SK-MEL-5 (cell line): ENCODE measurements around the gene RPH3AL. TPM values are rescaled to one million over a fixed set of nuclear protein-coding genes. Genes with fewer than 3 reads are reported as not detected.

ENCODE experiments used
- DNase-seq: peaks from one replicate; pipeline ENCODE4 v3.0.0-alpha.2; 2016; ENCODE audit warnings: low read depth, low spot score
- in situ Hi-C: cut with HindIII; loops from 2 replicates; pipeline ENCODE4 v1.10.0; 2016; ENCODE audit warnings: low sequenced_read_pairs, high pct_unique_total_duplicates, low pct_unique_long_range_greater_than_20kb
- polyA plus RNA-seq, 2 experiments: library from polyadenylated mRNA; depleted of rRNA; stranded (reverse); fragments of >200 nt; gene quantifications; 2 replicates each; pipeline ENCODE4 v1.2.3, GENCODE V29; 2015
- total RNA-seq: library from RNA; depleted of rRNA; stranded (reverse); fragments of >200 nt; shearing (Covaris generic); gene quantifications from 2 replicates; pipeline ENCODE4 v1.2.3, GENCODE V29; 2014; rRNA removed

RPH3AL gene, protein sequence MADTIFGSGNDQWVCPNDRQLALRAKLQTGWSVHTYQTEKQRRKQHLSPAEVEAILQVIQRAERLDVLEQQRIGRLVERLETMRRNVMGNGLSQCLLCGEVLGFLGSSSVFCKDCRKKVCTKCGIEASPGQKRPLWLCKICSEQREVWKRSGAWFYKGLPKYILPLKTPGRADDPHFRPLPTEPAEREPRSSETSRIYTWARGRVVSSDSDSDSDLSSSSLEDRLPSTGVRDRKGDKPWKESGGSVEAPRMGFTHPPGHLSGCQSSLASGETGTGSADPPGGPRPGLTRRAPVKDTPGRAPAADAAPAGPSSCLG
- 2.4 and 4.5 TPM in 2 replicates for total RNA-seq
- 3.2 and 4.7 TPM in 2 replicates for polyA plus RNA-seq (2015; cell fraction: cytosol; rRNA removed)
- polyA plus RNA-seq (2015; cell fraction: nucleus; rRNA removed): 4.1 and 5.4 TPM in 2 replicates

DNA sequence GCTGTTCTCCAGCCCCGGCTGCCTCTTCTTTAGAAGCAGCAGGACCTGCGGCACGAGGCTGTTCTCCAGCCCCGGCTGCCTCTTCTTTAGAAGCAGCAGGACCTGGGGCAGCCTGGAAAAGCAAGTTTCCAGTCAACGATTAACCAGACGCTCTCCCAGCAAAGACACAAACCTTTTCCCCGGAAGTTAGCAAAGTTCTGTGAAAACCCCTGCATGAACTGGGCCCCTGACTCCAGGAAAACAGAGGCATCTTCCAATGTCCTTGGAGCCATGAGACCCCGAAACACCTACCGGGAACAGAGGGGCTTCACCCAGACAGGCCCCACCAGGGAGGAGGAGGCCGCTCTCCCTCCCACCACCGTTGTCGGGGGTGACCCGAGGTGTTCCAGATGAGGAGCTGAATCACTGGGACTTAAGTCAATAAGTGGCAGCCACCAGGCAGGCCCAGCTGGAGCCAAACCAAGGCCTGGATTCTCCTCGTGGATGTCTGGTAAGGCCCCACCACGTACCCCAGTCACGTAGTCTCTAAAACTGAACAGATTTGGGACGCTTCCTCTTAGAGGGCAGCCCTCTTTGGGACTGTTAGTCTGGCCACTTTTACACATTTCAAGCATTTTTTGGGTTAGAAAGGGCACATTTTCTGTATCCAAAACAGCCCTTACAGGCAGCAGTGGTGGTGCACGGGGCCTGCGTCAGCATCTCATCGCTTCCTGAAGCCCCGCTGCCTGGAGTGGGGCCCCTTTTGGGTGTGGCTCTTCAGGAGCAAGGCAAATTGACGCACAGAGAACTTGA, at the start of gene RPH3AL:
Gene RPH3AL, minus strand, starts transcription at position 387 of the 792 bp plus-strand sequence. CDS start 25,264 bp downstream, outside the sequence.
- no peak for DNase-seq

DNA sequence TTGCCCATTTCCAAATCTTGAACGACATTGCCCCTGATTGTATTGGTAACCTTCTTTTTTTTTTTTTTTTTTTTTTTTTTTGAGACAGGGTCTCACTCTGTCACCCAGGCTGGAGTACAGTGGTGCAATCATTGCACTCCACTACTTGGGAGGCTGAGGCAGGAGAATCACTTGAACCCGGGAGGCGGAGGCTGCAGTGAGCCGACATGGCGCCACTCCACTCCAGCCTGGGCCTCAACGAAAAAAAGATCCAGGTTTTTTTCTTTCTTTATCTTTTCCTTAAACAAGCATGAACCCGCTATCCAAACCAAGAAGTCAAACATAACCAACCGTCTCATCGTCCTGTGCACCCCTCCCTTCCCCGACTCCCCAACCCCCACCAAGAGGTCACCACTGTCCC, 47.6 kb upstream of the RPH3AL start:
- DNase-seq: no peak
- in situ Hi-C loops: no loop called here

More for the DNA sequence above, at the start of gene RPH3AL:
- in situ Hi-C loops: no loop called here

DNA sequence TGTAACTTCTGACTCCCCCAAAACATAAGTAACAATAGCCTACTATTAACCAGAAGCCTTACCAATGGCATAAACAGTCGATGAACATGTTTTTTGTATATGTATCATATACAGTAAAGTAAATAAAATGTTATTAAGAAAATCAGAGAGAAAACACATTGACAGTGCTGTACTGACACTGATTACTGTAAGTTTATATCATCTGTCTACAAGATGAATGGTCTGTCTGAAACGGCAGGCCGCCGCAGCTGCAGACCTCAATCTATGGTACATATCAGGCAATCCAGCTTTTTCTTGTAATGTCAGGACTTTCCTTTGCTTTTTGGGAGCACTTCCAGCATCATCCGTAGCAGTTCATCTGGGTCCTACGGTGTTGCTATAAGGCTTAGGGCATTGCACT, 44.2 kb upstream of the RPH3AL start:
- DNase-seq: no peak
- in situ Hi-C loops: no loop called here

DNA sequence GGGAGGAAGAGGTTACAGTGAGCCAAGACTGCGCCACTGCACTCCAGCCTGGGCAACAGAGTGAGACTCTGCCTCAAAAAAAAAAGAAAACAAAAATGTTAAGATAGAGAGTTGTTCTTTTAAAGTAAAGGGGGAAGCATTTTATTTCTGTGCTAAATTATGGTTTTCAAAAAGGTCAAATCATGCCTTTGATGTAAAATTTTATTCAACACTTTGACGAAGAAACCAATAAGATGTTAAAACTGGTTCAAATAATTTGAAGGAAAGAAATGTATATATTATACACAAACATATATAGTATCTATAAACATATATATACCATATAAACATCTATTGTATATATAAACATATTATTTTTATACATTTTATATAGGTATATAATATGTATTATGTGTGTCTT, 43.4 kb upstream of the RPH3AL start:
- no peak for DNase-seq
- in situ Hi-C loops: no loop called here

DNA sequence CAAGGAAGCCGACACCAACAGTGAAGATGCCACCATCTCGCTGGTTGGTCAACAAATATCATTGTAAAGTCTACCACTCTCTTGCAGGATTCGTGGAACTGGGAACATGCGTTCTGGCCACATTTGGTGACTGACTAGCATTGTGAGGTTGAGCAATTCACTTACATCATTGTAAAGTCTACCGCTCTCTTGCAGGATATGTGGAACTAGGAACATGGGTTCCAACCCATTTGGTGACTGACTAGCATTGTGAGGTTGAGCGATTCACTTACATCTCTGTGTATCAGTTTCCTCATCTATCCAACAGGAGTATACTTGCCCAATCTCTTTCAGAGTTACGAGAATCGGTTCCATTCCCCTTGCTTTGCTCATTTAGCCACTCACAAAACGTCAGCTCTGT, 42.6 kb upstream of the RPH3AL start:
- no peak for DNase-seq
- in situ Hi-C loops: no loop called here

DNA sequence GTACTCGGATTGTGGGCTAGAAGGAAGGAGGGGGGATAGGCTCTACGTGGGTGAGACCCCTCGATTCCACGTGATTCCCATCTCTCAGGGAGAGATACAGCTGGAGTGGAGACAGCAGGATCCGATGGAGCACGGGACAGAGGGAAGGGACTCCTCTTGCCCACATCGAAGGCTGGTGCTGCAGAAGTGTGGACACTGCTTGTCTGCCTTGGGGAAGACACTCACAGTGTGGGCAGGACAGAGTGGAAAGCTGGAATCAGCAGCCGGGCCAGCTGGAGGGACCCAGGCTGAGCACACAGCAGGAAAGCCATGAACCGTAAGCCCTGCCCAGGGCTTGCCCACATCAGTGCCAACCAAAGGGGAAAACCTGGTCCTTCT, 42.1 kb upstream of the RPH3AL start:
- in situ Hi-C loops: no loop called here
- DNase-seq: no peak

DNA sequence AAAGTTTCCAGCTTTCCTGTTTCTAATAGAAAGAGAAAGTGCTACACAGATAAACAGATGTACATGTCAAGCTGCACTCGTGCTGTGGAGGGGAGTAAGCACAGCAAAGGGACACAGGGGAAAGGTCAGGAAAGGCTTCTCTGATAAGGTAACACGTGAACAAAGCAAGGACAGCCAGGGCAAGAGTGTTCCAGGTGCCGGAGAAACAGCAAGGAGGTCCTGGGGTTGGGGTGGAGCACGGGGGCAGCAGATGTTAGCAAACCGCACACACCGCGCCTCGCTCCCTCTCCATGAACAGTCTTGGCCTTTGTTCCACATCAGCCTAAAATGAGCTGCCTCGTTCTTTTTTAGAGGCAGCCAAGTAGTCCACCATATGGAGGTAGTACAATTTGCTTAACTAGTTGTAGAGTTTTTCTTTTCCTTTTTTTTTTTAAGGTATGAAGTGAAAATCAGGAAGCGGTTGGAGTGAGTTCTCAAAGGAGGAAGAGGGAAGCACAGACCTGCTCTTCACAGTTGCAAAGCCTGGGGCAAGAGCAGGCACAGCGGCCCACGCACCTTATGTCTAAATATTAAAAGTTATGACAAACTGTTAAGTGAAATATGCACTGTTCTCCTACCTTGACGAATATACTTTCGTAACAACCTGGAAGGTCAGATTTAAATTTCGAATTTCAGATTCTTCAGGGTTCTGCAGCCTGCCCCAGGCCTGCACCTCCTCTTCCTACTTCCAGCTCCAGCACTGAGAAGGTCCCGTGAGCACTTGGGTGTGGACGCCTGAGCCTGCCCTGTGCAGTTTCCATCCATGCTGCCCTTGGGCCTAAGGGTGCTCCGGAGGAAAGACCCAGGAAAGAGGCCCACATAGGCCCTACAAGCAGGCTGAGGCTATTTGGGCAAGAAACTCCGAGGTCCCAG, 41.5 kb upstream of the RPH3AL start:
- no peak for DNase-seq
- in situ Hi-C loops: no loop called here

- no peak for DNase-seq
- in situ Hi-C loops: no loop called here
Observed at GRCh38 chr17:391850-392249, 39.2 kb upstream of the RPH3AL start.

- DNase-seq: no peak
- in situ Hi-C loops: no loop called here
Observed at GRCh38 chr17:390025-390424, 37.4 kb upstream of the RPH3AL start.

GRCh38 chr17:388087-388486, 35.5 kb upstream of the RPH3AL start:
- no peak for DNase-seq
- in situ Hi-C loops: no loop called here

DNA sequence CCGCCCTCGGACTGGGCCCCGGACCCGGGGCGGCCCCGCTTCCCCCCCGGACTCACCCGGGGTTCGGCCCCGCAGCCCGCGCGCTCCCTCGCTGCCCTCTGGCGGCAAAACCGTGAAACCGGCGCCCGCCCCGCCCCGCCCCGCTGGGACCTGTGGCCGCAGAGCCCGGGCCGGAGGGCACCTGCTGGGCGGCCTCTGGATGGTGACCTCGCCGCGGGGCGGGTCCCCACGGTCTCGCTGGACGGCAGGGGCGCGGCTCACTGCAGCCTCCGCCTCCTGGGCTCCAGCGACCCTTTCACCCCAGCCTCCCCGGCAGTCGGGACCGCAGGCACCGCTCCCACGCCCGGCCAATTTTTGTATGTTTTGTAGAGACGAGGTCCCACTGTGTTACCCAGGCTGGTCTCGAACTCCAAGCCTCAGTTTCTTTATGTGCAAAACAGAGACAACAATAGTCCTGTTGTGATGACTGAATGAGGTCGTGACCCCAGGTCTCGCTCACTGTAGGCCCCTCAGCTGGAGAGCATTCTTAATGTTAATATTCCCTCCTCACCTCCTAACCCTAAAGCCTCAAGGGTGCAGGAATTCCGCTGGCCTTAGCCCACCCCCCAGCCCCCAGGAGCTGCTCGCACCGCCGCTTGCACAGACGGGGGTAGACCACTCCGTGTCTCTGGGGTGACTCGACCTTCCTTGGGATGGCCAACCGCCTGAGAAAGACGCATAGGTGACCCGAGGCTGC, 33.7 kb upstream of the RPH3AL start:
- in situ Hi-C loops: no loop called here
- peak; percentile 37 for DNase-seq

DNA sequence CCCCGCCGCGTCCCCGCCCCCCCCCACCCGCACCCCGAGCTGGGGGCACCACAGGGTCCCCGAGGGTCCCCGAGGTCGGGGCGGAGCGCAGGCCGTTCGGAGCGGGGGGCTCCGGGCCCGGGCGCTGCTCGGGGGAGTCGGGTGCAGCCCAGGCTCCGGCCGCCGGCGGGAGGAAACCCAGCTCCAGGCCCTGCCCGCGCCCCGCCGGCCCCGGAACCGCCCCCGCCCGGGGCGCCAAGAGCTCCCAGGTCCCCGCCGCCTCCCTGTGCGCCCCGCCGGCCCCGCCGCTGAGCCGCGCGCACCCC, 33.2 kb upstream of the RPH3AL start:
- in situ Hi-C loops: no loop called here
- DNase-seq: no peak

- in situ Hi-C loops: no loop called here
- DNase-seq: no peak
Observed at GRCh38 chr17:385178-385835, 32.7 kb upstream of the RPH3AL start.

GRCh38 chr17:384622-385177, 32.1 kb upstream of the RPH3AL start:
- no peak for DNase-seq
- in situ Hi-C loops: no loop called here

DNA sequence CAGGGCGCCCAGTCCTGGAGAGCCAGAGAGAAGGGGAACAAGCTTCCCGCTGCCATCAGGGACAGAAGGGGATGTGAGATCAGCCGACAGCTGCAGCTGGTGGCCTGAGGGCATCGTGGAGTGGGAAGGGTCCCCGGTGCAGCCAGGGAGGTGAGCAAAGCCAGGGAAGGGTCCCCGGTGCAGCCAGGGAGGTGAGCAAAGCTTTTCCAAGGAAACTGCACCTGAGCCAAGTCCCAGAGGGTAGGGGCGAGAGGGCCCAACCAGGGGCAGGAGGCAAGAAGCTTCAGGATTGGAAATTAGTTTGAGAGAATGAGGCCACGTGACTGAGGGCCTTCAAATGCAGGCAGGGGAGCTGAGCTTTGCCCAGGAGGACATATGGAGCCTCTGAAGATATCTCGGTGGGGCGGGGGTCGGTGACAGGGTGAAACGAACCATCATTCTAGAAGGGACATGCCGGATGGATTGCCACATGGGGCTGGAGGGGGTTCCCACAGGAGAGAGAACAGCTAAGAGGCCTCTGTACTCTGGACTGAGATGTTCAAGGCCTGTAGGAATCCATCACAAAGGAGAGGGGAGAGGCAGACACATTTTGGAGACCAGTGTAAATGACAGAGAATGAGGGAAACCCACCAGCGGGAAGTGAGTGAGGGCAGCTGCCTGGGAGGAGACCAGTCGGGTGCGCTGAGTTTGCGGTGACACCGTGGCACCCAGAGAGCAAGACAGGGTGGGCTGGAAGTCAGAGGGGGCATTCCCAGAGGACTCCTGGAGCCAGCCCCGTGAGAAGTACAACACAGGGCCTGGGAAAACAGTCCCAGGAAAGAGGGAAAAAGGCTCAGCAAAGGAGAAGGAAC, 31.4 kb upstream of the RPH3AL start:
- in situ Hi-C loops: no loop called here
- no peak for DNase-seq
